ENCODE data around the gene THADA.

- TF ChIP-seq CTCF (IDR thresholded peaks at IDR 0.05; ENCODE audit: insufficient read depth, low read length, poor library complexity, severe bottlenecking) (no peak), EZH2phosphoT487 (conservative IDR thresholded peaks at IDR 0.05; ENCODE audit: low read length) (no peak)
These were observed 16.4 kb downstream of the THADA start for GRCh38 chr2:43579275-43579981.
